ENCODE measurements around the gene FXYD6.

Gene FXYD6

GRCh38 chr11:117887431-117888138, 11.1 kb upstream of the FXYD6 start:
- TF ChIP-seq, protein P1, sequence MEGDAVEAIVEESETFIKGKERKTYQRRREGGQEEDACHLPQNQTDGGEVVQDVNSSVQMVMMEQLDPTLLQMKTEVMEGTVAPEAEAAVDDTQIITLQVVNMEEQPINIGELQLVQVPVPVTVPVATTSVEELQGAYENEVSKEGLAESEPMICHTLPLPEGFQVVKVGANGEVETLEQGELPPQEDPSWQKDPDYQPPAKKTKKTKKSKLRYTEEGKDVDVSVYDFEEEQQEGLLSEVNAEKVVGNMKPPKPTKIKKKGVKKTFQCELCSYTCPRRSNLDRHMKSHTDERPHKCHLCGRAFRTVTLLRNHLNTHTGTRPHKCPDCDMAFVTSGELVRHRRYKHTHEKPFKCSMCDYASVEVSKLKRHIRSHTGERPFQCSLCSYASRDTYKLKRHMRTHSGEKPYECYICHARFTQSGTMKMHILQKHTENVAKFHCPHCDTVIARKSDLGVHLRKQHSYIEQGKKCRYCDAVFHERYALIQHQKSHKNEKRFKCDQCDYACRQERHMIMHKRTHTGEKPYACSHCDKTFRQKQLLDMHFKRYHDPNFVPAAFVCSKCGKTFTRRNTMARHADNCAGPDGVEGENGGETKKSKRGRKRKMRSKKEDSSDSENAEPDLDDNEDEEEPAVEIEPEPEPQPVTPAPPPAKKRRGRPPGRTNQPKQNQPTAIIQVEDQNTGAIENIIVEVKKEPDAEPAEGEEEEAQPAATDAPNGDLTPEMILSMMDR (conservative IDR thresholded peaks at IDR 0.05; ENCODE audit: low read depth, low read length), result no peak
- DNase-seq (ENCODE audit: low read depth), result no peak
- H3K4me3 ChIP-seq (ENCODE audit: low read length), result no peak overlapping the region

DNA sequence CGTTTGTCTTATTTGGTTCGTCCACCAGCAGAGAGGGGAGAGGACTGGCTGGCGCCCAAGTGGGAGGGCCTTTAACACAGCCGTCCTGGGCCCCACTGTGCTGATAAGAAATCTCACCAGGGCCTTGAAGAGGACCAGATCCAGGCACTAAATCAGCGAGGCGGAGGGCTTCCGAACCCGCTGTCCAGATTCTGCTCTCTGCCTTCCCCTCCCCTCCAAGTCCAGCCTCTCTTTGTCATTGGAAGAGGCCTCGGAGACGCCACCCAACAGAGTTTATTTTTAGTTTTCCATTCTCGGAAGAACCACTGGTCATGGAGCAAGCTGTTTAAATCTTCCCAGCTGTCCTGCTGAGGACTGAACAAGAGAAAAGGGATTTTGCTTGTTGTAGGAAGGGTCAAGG, 9.3 kb upstream of the FXYD6 start:
- no peak overlapping the region for H3K4me3 ChIP-seq (ENCODE audit: low read length)
- DNase-seq (ENCODE audit: low read depth), result no peak
- TF ChIP-seq, protein P1 (conservative IDR thresholded peaks at IDR 0.05; ENCODE audit: low read depth, low read length), result no peak

- TF ChIP-seq, protein P1 (conservative IDR thresholded peaks at IDR 0.05; ENCODE audit: low read depth, low read length), result no peak
- no peak for DNase-seq (ENCODE audit: low read depth)
- no peak overlapping the region for H3K4me3 ChIP-seq (ENCODE audit: low read length)
Observed at GRCh38 chr11:117884994-117885393, 8.5 kb upstream of the FXYD6 start.

DNA sequence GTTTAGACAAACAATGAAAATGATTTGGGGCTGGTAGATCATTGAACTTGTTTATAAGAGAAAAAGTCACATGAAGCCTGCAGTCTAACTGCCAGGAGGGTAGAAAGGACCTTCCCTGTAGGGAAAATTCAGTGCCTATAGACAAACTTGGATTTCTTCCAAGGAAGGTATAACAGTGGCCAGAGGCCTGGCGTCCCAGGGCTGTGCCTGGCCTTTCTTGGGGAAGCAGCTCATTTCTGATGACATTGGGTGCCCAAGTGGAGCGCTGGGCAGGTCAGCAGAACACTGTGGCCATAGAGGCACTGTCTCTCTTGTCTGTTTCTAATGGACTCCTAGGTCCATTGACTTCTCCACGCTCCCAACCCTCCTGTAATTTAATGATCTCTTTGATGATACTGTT, 6.6 kb upstream of the FXYD6 start:
- DNase-seq (ENCODE audit: low read depth), result no peak
- H3K4me3 ChIP-seq (ENCODE audit: low read length), result no peak overlapping the region
- TF ChIP-seq, protein P1 (conservative IDR thresholded peaks at IDR 0.05; ENCODE audit: low read depth, low read length), result no peak

GRCh38 chr11:117882311-117882905, 6.0 kb upstream of the FXYD6 start:
- DNase-seq (ENCODE audit: low read depth), result no peak
- no peak overlapping the region for H3K4me3 ChIP-seq (ENCODE audit: low read length)
- TF ChIP-seq, protein P1 (conservative IDR thresholded peaks at IDR 0.05; ENCODE audit: low read depth, low read length), result no peak

DNA sequence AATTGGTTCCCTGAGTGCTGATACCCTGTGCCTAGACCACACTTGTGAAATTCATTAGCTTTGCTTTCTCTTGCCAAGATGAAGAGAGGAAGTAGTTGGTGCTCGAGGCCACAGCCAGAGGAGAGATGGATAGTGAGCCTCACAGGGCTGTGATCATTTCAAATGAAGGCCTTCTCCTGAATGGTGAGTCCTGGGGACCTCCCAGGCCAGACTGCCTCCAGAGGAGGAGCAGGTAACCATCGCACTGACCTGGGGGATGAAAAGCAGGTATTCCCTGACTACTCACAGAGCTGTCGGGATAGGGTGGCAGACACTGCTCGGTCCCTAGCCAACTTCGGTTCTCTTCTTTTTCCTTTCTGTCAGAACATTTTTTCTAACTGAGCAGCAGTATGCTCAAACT, 4.8 kb upstream of the FXYD6 start:
- no peak for DNase-seq (ENCODE audit: low read depth)
- H3K4me3 ChIP-seq (ENCODE audit: low read length), result no peak overlapping the region
- TF ChIP-seq, protein P1 (conservative IDR thresholded peaks at IDR 0.05; ENCODE audit: low read depth, low read length), result no peak

All from retinal pigment epithelial cell (primary cell).